ENCODE results near the gene DHFR. TPM values are rescaled to one million over a fixed set of nuclear protein-coding genes. Genes with fewer than 3 reads are reported as not detected.

DHFR gene
- total RNA-seq, 1 experiment from 2014 or later: 72.2 TPM

GRCh38 chr5:80698369-80698768 lies 43.6 kb upstream of the DHFR start:
- no peak for TF ChIP-seq CTCF (conservative IDR thresholded peaks at IDR 0.05)
- Mint-ChIP-seq H3K4me1 (peaks cover 0 to 9% of the 10 kb centered on the region in 2 experiments; a peak in 2 of 4 replicates), H3K27ac (peak overlapping the region in 2 of 3 experiments; percentile 20 to 44; a peak in 2 of 7 replicates), H3K4me3 (no peak overlapping the region), H3K36me3 (ENCODE audit: insufficient read depth in 1 of 3, low read depth in 3 of 3) (0 out of 7 replicates have a peak, but pooled peaks cover 0 to 3% (median 1%) of the 10 kb centered on the region in 3 experiments), H3K27me3 (ENCODE audit: low read depth) (no peaks in the 10 kb centered on the region), H3K9me3 (no peaks in the 10 kb centered on the region)
- H4K5ac ChIP-seq (ENCODE audit: insufficient read length, low read depth, low read length): no peak overlapping the region
- H3K14ac ChIP-seq (ENCODE audit: insufficient read depth, low read length): no peak overlapping the region
- no peak overlapping the region for H3K18ac ChIP-seq (ENCODE audit: insufficient read length, low read depth, low read length)
- no peaks in the 10 kb centered on the region; the same call in 1 of the 2 replicates for H3K4me1 ChIP-seq (ENCODE audit: insufficient read depth, low read length)
- H2BK20ac ChIP-seq (ENCODE audit: low read depth, low read length, poor library complexity, severe bottlenecking): no peak overlapping the region
- no peaks in the 10 kb centered on the region for H3K9me3 ChIP-seq (ENCODE audit: control insufficient read depth, low read depth, low read length)
- no peak for DNase-seq
- no peak overlapping the region for H3K27ac ChIP-seq (ENCODE audit: insufficient read length, low read depth, low read length)
- H3K23ac ChIP-seq (ENCODE audit: insufficient read length, low read depth, low read length): no peak overlapping the region
- H3K79me1 ChIP-seq (ENCODE audit: insufficient read depth, low read depth, low read length, poor library complexity, severe bottlenecking): no peaks in the 10 kb centered on the region
- H4K20me1 ChIP-seq (ENCODE audit: control insufficient read depth, insufficient read depth, insufficient read length): no peaks in the 10 kb centered on the region
- no peak overlapping the region for H2BK15ac ChIP-seq (ENCODE audit: low read depth, low read length)
- H2BK5ac ChIP-seq (ENCODE audit: insufficient read length, low read length): no peak overlapping the region
- no peak overlapping the region for H3K9ac ChIP-seq (ENCODE audit: extremely low read depth, insufficient read length, low read length)
- no peaks in the 10 kb centered on the region for H3K23me2 ChIP-seq (ENCODE audit: insufficient read length, low read depth, low read length, poor library complexity, severe bottlenecking)
- no peak overlapping the region for H3T11ph ChIP-seq (ENCODE audit: low read length)
- H2AK5ac ChIP-seq (ENCODE audit: insufficient read length, low read length): no peak overlapping the region
- no peak overlapping the region for H4K8ac ChIP-seq (replicated peaks; ENCODE audit: insufficient read length, low read depth, low read length)
- H3K27me3 ChIP-seq (ENCODE audit: insufficient read depth, low read length): no peaks in the 10 kb centered on the region
- H3K79me2 ChIP-seq (ENCODE audit: insufficient read depth, low read length): no peaks in the 10 kb centered on the region
- no peak overlapping the region for H2BK120ac ChIP-seq (ENCODE audit: low read depth, low read length, poor library complexity, severe bottlenecking)
- H4K91ac ChIP-seq (ENCODE audit: insufficient read length, low read depth, low read length): no peak overlapping the region
- no peak overlapping the region for H2AFZ ChIP-seq (ENCODE audit: low read length)
- no peak overlapping the region for H2BK12ac ChIP-seq (ENCODE audit: insufficient read length, low read depth, low read length)
- no peak overlapping the region for H3K4ac ChIP-seq (ENCODE audit: low read depth, low read length)
- H3K4me2 ChIP-seq (ENCODE audit: insufficient read depth, insufficient read length, low read length): no peak overlapping the region
- WGBS (ENCODE audit: extremely low coverage, insufficient read length, low lambda C conversion rate): no CpG with 5 or more reads among the region's 5 CpGs
- H3K56ac ChIP-seq (ENCODE audit: insufficient read length, low read depth, low read length): no peak overlapping the region
